ENCODE data around the gene HOXA7. TPM values are rescaled to one million over a fixed set of nuclear protein-coding genes. Genes with fewer than 3 reads are reported as not detected.

The HOXA7 gene
- total and polyA plus RNA-seq, 2 of the 8 experiments (the other 6 are each of a cell fraction or from before 2014, with no cell fraction given), result 0.03 TPM; not detected in 1

- TF ChIP-seq SIN3A (conservative IDR thresholded peaks at IDR 0.05 in 1 of 2, IDR thresholded peaks at IDR 0.05 in 1 of 2; ENCODE audit: low read depth in 1 of 2, low read length in 2 of 2) (no peak), PHF8 (conservative IDR thresholded peaks at IDR 0.05; ENCODE audit: low read depth, low read length) (no peak), NANOG (IDR thresholded peaks at IDR 0.05; ENCODE audit: insufficient read depth, low read depth, low read length, poor library complexity, severe bottlenecking) (no peak), HDAC2 (IDR thresholded peaks at IDR 0.05; ENCODE audit: borderline replicate concordance in 1 of 2, low read depth in 2 of 2, low read length in 2 of 2) (no peak), ZNF274 (IDR thresholded peaks at IDR 0.05; ENCODE audit: borderline replicate concordance, extremely low read depth, low read length) (no peak), JUND (IDR thresholded peaks at IDR 0.05; ENCODE audit: low read length) (no peak), FOSL1 (IDR thresholded peaks at IDR 0.05; ENCODE audit: insufficient read depth, low read depth, low read length) (no peak), RXRA (IDR thresholded peaks at IDR 0.05; ENCODE audit: insufficient read depth, low read depth, low read length) (no peak), YY1 (IDR thresholded peaks at IDR 0.05; ENCODE audit: low read depth, low read length) (peak; percentile 15; the same call in 1 of the 2 replicates), SAP30 (IDR thresholded peaks at IDR 0.05; ENCODE audit: insufficient read depth, insufficient replicate concordance, low read length) (no peak), EP300 (IDR thresholded peaks at IDR 0.05; ENCODE audit: borderline replicate concordance in 1 of 2, low read depth in 2 of 2, low read length in 2 of 2) (no peak), POLR2A (IDR thresholded peaks at IDR 0.05; ENCODE audit: control extremely low read depth in 1 of 2, low read depth in 2 of 2, low read length in 2 of 2) (no peak), CEBPB (IDR thresholded peaks at IDR 0.05; ENCODE audit: low read depth, low read length) (no peak), SUZ12 (IDR thresholded peaks at IDR 0.05; ENCODE audit: low read length) (peak; percentile 59), CBX8 (IDR thresholded peaks at IDR 0.05; ENCODE audit: borderline replicate concordance, low read depth, low read length) (peak; percentile 99; the same call in 1 of the 2 replicates), TCF12 (IDR thresholded peaks at IDR 0.05; ENCODE audit: low read depth, low read length) (no peak; the same call in 1 of the 2 replicates), SP2 (IDR thresholded peaks at IDR 0.05; ENCODE audit: low read length) (no peak), SP1 (IDR thresholded peaks at IDR 0.05; ENCODE audit: low read depth, low read length) (no peak), CREB1 (IDR thresholded peaks at IDR 0.05) (no peak), TAF7 (optimal IDR thresholded peaks at IDR 0.05; ENCODE audit: borderline replicate concordance, low read depth, low read length) (no peak), MAX (IDR thresholded peaks at IDR 0.05) (no peak), CBX5 (IDR thresholded peaks at IDR 0.05; ENCODE audit: low read depth, low read length) (no peak), ASH2L (IDR thresholded peaks at IDR 0.05; ENCODE audit: low read length) (no peak)
Measured at GRCh38 chr7:27202018-27202861, 45.8 kb upstream of the HOXA7 start (continued).

Measured in H1 (cell line).